H9 (cell line): Measurements from ENCODE around the gene FNDC3B. TPM values are rescaled to one million over a fixed set of nuclear protein-coding genes. Genes with fewer than 3 reads are reported as not detected.

Experiments
- DNase-seq: peaks from one replicate; pipeline ENCODE4 v3.0.0-alpha.2; 2017
- H2AFZ ChIP-seq: one replicate; pipeline ENCODE4 v1.6.1; 2013; ENCODE audit warnings: mild to moderate bottlenecking, low read length, control low read depth, moderate library complexity
- H2AK5ac ChIP-seq: 2 replicates; pipeline ENCODE4 v1.6.1; 2013; ENCODE audit warnings: low read length, control low read depth, mixed read lengths; ENCODE audit not compliant: insufficient read length
- H2BK120ac ChIP-seq: one replicate; pipeline ENCODE4 v1.6.1; 2013; ENCODE audit warnings: low read depth, mild to moderate bottlenecking, low read length, control low read depth, inconsistent platforms; ENCODE audit not compliant: poor library complexity, severe bottlenecking
- H2BK12ac ChIP-seq: 2 replicates; pipeline ENCODE4 v1.6.1; 2013; ENCODE audit warnings: low read length, control low read depth, mixed read lengths, low read depth; ENCODE audit not compliant: insufficient read length
- H2BK15ac ChIP-seq: 2 replicates; pipeline ENCODE4 v1.6.1; 2013; ENCODE audit warnings: low read depth, low read length, control low read depth
- H2BK20ac ChIP-seq: one replicate; pipeline ENCODE4 v1.6.1; 2013; ENCODE audit warnings: low read depth, mild to moderate bottlenecking, low read length, control low read depth, inconsistent platforms; ENCODE audit not compliant: poor library complexity, severe bottlenecking
- H2BK5ac ChIP-seq: 2 replicates; pipeline ENCODE4 v1.6.1; 2013; ENCODE audit warnings: low read length, control low read depth, mixed read lengths; ENCODE audit not compliant: insufficient read length
- H3K14ac ChIP-seq: 2 replicates; pipeline ENCODE4 v1.6.1; 2013; ENCODE audit warnings: low read length, control low read depth; ENCODE audit not compliant: insufficient read depth
- H3K18ac ChIP-seq: 2 replicates; pipeline ENCODE4 v1.6.1; 2013; ENCODE audit warnings: low read depth, mild to moderate bottlenecking, mixed read lengths, low read length, control low read depth; ENCODE audit not compliant: insufficient read length
- H3K23ac ChIP-seq: 2 replicates; pipeline ENCODE4 v1.6.1; 2013; ENCODE audit warnings: low read length, control low read depth, mixed read lengths, low read depth; ENCODE audit not compliant: insufficient read length
- H3K23me2 ChIP-seq: 2 replicates; pipeline ENCODE4 v1.6.1; 2013; ENCODE audit warnings: low read depth, mild to moderate bottlenecking, mixed read lengths, low read length, control low read depth; ENCODE audit not compliant: insufficient read length, poor library complexity, severe bottlenecking
- H3K27ac ChIP-seq: 2 replicates; pipeline ENCODE4 v1.5.1; 2013; ENCODE audit warnings: low read length, control low read depth, mixed read lengths, low read depth; ENCODE audit not compliant: insufficient read length
- H3K27me3 ChIP-seq: 2 replicates; pipeline ENCODE4 v1.6.1; 2013; ENCODE audit warnings: low read length, control low read depth, inconsistent platforms; ENCODE audit not compliant: insufficient read depth
- H3K4ac ChIP-seq: 2 replicates; pipeline ENCODE4 v1.6.1; 2013; ENCODE audit warnings: low read depth, mild to moderate bottlenecking, control low read depth, inconsistent platforms, low read length, moderate library complexity
- H3K4me1 ChIP-seq: 2 replicates; pipeline ENCODE4 v1.6.1; 2013; ENCODE audit warnings: low read length, control low read depth, inconsistent platforms; ENCODE audit not compliant: insufficient read depth
- H3K4me2 ChIP-seq: 2 replicates; pipeline ENCODE4 v1.6.1; 2013; ENCODE audit warnings: low read length, control low read depth, mixed read lengths; ENCODE audit not compliant: insufficient read length, insufficient read depth
- H3K56ac ChIP-seq: 2 replicates; pipeline ENCODE4 v1.6.1; 2013; ENCODE audit warnings: low read depth, mild to moderate bottlenecking, mixed read lengths, low read length, control low read depth; ENCODE audit not compliant: insufficient read length
- H3K79me1 ChIP-seq: 2 replicates; pipeline ENCODE4 v1.6.1; 2013; ENCODE audit warnings: low read depth, mild to moderate bottlenecking, moderate library complexity, low read length, control low read depth, inconsistent platforms; ENCODE audit not compliant: insufficient read depth, poor library complexity, severe bottlenecking
- H3K79me2 ChIP-seq: 2 replicates; pipeline ENCODE4 v1.6.1; 2013; ENCODE audit warnings: low read length, control low read depth, inconsistent platforms; ENCODE audit not compliant: insufficient read depth
- H3K9ac ChIP-seq: 2 replicates; pipeline ENCODE4 v1.6.1; 2013; ENCODE audit warnings: low read length, control low read depth, mixed read lengths; ENCODE audit not compliant: insufficient read length; ENCODE audit errors: extremely low read depth
- H3K9me3 ChIP-seq: one replicate; pipeline ENCODE4 v1.6.1; 2013; ENCODE audit warnings: low read depth, low read length, inconsistent platforms; ENCODE audit not compliant: control insufficient read depth
- H3T11ph ChIP-seq: one replicate; pipeline ENCODE4 v1.6.1; 2013; ENCODE audit warnings: mild to moderate bottlenecking, low read length, control low read depth, inconsistent platforms
- H4K20me1 ChIP-seq: one replicate; pipeline ENCODE4 v1.6.1; 2013; ENCODE audit not compliant: control insufficient read depth, insufficient read length, insufficient read depth
- H4K5ac ChIP-seq: 2 replicates; pipeline ENCODE4 v1.6.1; 2013; ENCODE audit warnings: low read depth, mild to moderate bottlenecking, mixed read lengths, low read length, control low read depth; ENCODE audit not compliant: insufficient read length
- H4K8ac ChIP-seq: replicated peaks from 2 replicates; pipeline ENCODE4 v1.6.1; 2013; ENCODE audit warnings: low read length, control low read depth, mixed read lengths, low read depth; ENCODE audit not compliant: insufficient read length
- H4K91ac ChIP-seq: 2 replicates; pipeline ENCODE4 v1.6.1; 2013; ENCODE audit warnings: low read depth, mild to moderate bottlenecking, moderate library complexity, mixed read lengths, low read length, control low read depth; ENCODE audit not compliant: insufficient read length
- H3K27ac Mint-ChIP-seq, 3 experiments: 2 replicates in 2 of 3; 3 replicates in 1 of 3; pipeline ENCODE4 v1.8.0; 2020 to 2021; ENCODE audit warnings: mixed read lengths in 3 of 3, mild to moderate bottlenecking in 1 of 3, moderate library complexity in 1 of 3
- H3K27me3 Mint-ChIP-seq: 2 replicates; pipeline ENCODE4 v1.8.0; 2021; ENCODE audit warnings: low read depth, mild to moderate bottlenecking, moderate library complexity, mixed read lengths
- H3K36me3 Mint-ChIP-seq, 3 experiments: 2 replicates in 2 of 3; 3 replicates in 1 of 3; pipeline ENCODE4 v1.8.0; 2020 to 2021; ENCODE audit warnings: low read depth in 3 of 3, mixed read lengths in 3 of 3; ENCODE audit not compliant: insufficient read depth in 1 of 3
- H3K4me1 Mint-ChIP-seq, 2 experiments: 2 replicates each; pipeline ENCODE4 v1.8.0; 2020; ENCODE audit warnings: mixed read lengths in 2 of 2
- H3K4me3 Mint-ChIP-seq, 2 experiments: 2 replicates in 1 of 2; 3 replicates in 1 of 2; pipeline ENCODE4 v1.8.0; 2020 to 2021; ENCODE audit warnings: mild to moderate bottlenecking in 2 of 2, mixed read lengths in 2 of 2, moderate library complexity in 1 of 2
- H3K9me3 Mint-ChIP-seq, 2 experiments: 2 replicates in 1 of 2; 3 replicates in 1 of 2; pipeline ENCODE4 v1.8.0; 2020; ENCODE audit warnings: mild to moderate bottlenecking in 2 of 2, mixed read lengths in 2 of 2, moderate library complexity in 1 of 2
- WGBS: extraction: QIAGEN DNeasy Blood & Tissue Kit; methylation state at CpG from one replicate; pipeline ENCODE4 v1.1.7; 2013; ENCODE audit warnings: missing lambda C conversion rate, low lambda C conversion rate, mixed read lengths; ENCODE audit not compliant: insufficient read length; ENCODE audit errors: extremely low coverage; 5-methylcytosine and 5-hydroxymethylcytosine counted together
- total RNA-seq: library from RNA; stranded (reverse); gene quantifications from 2 replicates; pipeline ENCODE4 v1.2.1, GENCODE V29; 2021
- TF ChIP-seq, protein P1 (sequence below): fragments of 200-600 bp; sonication (generic); conservative IDR thresholded peaks from 3 replicates; pipeline ENCODE4 v1.8.0; 2021; ENCODE audit warnings: antibody characterized with exemption, mild to moderate bottlenecking

The FNDC3B gene
- total RNA-seq, 1 experiment from 2014 or later, result 43.8 TPM

GRCh38 chr3:172063456-172064432, 24.4 kb downstream of the FNDC3B start:
- Histone ChIP-seq H3K79me2 (peaks cover 23% of the 10 kb centered on the region; the same call in 1 of the 2 replicates), H3T11ph (no peak overlapping the region), H3K4me1 (peaks cover 9% of the 10 kb centered on the region), H3K79me1 (peaks cover 15% of the 10 kb centered on the region), H4K8ac (no peak overlapping the region), H3K56ac (no peak overlapping the region), H4K5ac (no peak overlapping the region), H2BK5ac (no peak overlapping the region), H3K18ac (no peak overlapping the region), H3K9me3 (no peaks in the 10 kb centered on the region), H3K27me3 (no peaks in the 10 kb centered on the region), H3K9ac (no peak overlapping the region), H2BK20ac (no peak overlapping the region), H2AFZ (no peak overlapping the region), H2BK120ac (no peak overlapping the region), H3K4ac (no peak overlapping the region), H2BK15ac (no peak overlapping the region), H4K20me1 (peaks cover 2% of the 10 kb centered on the region), H4K91ac (no peak overlapping the region), H2AK5ac (no peak overlapping the region), H2BK12ac (no peak overlapping the region), H3K4me2 (no peak overlapping the region), H3K27ac (no peak overlapping the region), H3K23me2 (no peaks in the 10 kb centered on the region), H3K23ac (no peak overlapping the region), H3K14ac (no peak overlapping the region)
- no CpG with 5 or more reads among the region's 7 CpGs for WGBS
- H3K27me3 Mint-ChIP-seq, result no peaks in the 10 kb centered on the region
- peak overlapping the region in 2 of 3 experiments; percentile 5 to 58; a peak in 4 of 7 replicates for H3K27ac Mint-ChIP-seq
- H3K4me3 Mint-ChIP-seq, result no peak overlapping the region
- H3K36me3 Mint-ChIP-seq, result peaks cover 11 to 14% (median 13%) of the 10 kb centered on the region in 3 experiments
- TF ChIP-seq, protein P1, sequence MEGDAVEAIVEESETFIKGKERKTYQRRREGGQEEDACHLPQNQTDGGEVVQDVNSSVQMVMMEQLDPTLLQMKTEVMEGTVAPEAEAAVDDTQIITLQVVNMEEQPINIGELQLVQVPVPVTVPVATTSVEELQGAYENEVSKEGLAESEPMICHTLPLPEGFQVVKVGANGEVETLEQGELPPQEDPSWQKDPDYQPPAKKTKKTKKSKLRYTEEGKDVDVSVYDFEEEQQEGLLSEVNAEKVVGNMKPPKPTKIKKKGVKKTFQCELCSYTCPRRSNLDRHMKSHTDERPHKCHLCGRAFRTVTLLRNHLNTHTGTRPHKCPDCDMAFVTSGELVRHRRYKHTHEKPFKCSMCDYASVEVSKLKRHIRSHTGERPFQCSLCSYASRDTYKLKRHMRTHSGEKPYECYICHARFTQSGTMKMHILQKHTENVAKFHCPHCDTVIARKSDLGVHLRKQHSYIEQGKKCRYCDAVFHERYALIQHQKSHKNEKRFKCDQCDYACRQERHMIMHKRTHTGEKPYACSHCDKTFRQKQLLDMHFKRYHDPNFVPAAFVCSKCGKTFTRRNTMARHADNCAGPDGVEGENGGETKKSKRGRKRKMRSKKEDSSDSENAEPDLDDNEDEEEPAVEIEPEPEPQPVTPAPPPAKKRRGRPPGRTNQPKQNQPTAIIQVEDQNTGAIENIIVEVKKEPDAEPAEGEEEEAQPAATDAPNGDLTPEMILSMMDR, result no peak
- no peak for DNase-seq
- no peaks in the 10 kb centered on the region; a peak in 1 of 5 replicates for H3K9me3 Mint-ChIP-seq
- peaks cover 32 to 34% of the 10 kb centered on the region in 2 experiments for H3K4me1 Mint-ChIP-seq
